Left kidney (tissue), 8 donors: Measurements from ENCODE around the gene SPDYE9. TPM values are rescaled to one million over a fixed set of nuclear protein-coding genes. Genes with fewer than 3 reads are reported as not detected.
"Not testable (repeated sequence)": the region's sequence is repeated elsewhere in the genome, so short reads cannot be mapped to it uniquely, and the experiment has no call there.

Experiments used
- DNase-seq: peaks from one replicate; pipeline ENCODE4 v3.0.0-alpha.2; 2013
- long read RNA-seq, 8 donors: transcript quantifications; one replicate each; lab custom pipeline, GENCODE V29; 2026
- polyA plus RNA-seq: library from polyadenylated mRNA; unstranded; fragments of 120-200 nt; gene quantifications from one replicate; pipeline ENCODE4 v1.2.1, GENCODE V29; 2013; ENCODE audit not compliant: insufficient read length

SPDYE9 gene, protein sequence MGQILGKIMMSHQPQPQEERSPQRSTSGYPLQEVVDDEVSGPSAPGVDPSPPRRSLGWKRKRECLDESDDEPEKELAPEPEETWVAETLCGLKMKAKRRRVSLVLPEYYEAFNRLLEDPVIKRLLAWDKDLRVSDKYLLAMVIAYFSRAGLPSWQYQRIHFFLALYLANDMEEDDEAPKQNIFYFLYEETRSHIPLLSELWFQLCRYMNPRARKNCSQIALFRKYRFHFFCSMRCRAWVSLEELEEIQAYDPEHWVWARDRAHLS
- 1.5 TPM for polyA plus RNA-seq
- long read RNA-seq, donor 1, partial matches to known transcripts: 14 of 33 reads
- long read RNA-seq, donor 1, other reads (novel, unspliced or antisense): 19 of 33 reads
- long read RNA-seq, donor 2: 0 reads
- long read RNA-seq, donor 3, partial matches to known transcripts: 20 of 31 reads
- long read RNA-seq, donor 3, other reads (novel, unspliced or antisense): 11 of 31 reads
- long read RNA-seq, donor 4: 0 reads
- long read RNA-seq, donor 5: 0 reads
- long read RNA-seq, donor 6: 0 reads
- long read RNA-seq, donor 7: 0 reads
- long read RNA-seq, donor 8: 0 reads

- not testable (repeated sequence) for DNase-seq
These were observed at the start of gene SPDYE9 for GRCh38 chr7:73085938-73086337. SPDYE9 (minus strand) TSS chr7:73086038; CDS start chr7:73084238, 1,800 bp downstream.

DNA sequence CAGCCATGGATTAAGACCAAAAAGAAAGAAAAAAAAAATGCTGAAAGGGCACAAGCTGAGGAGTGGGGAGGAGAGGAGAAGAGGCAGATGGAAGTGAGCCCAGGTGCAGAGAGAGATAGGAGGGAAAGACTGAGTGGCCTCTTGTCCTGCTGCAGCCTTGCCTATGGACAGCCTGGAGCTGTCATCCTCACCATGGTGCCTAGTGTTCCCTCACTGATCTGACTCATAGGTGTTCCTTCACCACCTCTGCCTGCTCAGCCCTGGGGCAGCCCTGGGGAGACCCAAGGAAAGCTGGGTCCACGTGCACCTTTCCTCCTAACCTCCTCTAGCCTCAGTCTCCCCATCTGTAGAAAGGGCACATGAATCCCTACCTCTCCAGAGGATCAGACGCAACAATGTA is 49.0 kb upstream of the SPDYE9 start:
- DNase-seq: not testable (repeated sequence)

DNA sequence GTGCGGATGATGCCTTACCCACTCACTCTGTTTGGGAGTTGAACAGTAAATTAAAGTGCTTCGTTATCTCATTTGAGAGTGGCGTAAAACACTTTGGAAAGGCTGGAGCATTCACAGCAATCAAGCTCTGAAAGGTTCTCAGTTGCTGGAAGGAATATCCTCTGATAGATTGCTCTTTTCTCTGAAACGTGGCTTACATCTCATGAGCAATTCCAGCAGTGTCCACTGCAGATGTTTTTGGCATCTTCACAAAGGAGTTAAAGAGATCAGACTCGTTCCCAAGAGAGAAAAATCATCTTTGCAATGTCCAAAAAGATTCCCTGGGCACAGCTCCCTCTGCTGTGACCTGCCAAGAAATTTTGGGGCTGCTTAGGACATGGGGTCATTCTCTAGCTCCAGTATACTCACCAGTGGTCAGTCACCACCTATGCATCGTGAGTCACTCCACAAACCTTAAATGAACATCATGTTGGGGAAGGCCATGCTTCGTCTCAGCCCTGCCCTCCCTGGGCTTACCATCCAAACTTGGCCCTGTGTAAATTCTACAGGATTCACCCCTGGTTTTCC is 46.9 kb upstream of the SPDYE9 start:
- DNase-seq: not testable (repeated sequence)

GRCh38 chr7:73130612-73131011 is 44.8 kb upstream of the SPDYE9 start:
- DNase-seq: not testable (repeated sequence)

- not testable (repeated sequence) for DNase-seq
These were observed 38.3 kb upstream of the SPDYE9 start for GRCh38 chr7:73124126-73124525.

GRCh38 chr7:73122778-73123447 is 37.1 kb upstream of the SPDYE9 start:
- not testable (repeated sequence) for DNase-seq

DNA sequence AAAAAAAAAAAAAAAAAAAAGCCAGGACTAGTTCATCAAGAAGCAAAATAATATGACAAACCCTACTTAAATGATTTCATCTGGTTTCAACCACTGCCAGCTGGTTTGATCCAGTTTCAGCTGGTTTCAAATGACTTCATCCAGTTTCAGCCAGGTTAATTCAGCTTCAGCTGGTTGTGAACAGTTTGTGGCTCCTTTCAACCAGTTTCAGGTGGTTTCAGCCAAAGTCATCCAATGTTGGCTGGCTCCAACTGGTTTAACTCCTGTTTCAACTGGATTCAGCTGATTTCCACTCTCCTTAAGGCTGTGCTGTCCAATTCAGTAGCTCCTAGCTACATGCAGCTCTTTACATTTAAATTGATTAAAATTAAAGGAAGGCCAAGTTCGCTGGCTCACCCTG is 32.3 kb upstream of the SPDYE9 start:
- not testable (repeated sequence) for DNase-seq

DNA sequence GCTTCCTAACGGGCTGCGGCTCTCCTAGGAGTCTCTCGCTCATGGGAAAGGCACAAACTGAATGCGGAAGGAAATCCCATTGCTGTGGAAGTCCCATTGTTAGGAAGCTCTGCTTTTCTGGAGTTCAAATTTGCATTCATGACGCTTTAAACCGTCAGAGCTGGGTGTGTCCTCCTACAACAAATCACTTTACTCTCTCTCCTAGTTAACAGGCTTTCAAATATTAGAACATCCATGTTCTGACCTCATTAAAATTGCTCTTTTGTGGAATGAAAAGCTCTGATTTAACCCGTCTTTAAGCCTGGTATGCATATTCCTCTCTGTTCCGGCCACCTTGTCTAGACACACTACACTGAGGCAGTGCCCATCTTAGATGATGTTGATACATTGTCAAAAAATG is 28.0 kb downstream of the SPDYE9 start, which contains the start of gene SPDYE11:
SPDYE11 (minus strand) TSS at position 101 of the 400 bp plus-strand sequence. CDS start 1,800 bp downstream, outside the sequence.
- not testable (repeated sequence) for DNase-seq

GRCh38 chr7:73029666-73030065 is 56.2 kb downstream of the SPDYE9 start, which contains the start of gene SPDYE8:
SPDYE8 (minus strand) TSS chr7:73029766; CDS start chr7:73027966, 1,800 bp downstream.
- DNase-seq: not testable (repeated sequence)

Other genes with a start within 250 kb of the SPDYE9 start
- 45.2 TPM for gene POM121, start 160.9 kb downstream of the SPDYE9 start, polyA plus RNA-seq
- 2.0 TPM for gene TRIM74, start 116.6 kb downstream of the SPDYE9 start, polyA plus RNA-seq
- gene SPDYE8, start 56.3 kb downstream of the SPDYE9 start, polyA plus RNA-seq: 1.1 TPM
- gene SPDYE11, start 28.1 kb downstream of the SPDYE9 start, polyA plus RNA-seq: 1.6 TPM
- 14.1 TPM for gene NSUN5, start 222.8 kb upstream of the SPDYE9 start, polyA plus RNA-seq
- gene TRIM50, start 242.0 kb upstream of the SPDYE9 start, polyA plus RNA-seq: 0.32 TPM
- 0.60 TPM for gene FKBP6, start 242.1 kb upstream of the SPDYE9 start, polyA plus RNA-seq